SK-N-SH (cell line): ENCODE results near the gene ASMTL. TPM values are rescaled to one million over a fixed set of nuclear protein-coding genes. Genes with fewer than 3 reads are reported as not detected.

Source experiments
- CTCF ChIA-PET: fragments of 300-600, 350-600 bp; formaldehyde crosslinking; extraction: SDS; loops from one replicate; lab custom pipeline; 2021; lab: Yijun Ruan, JAX
- POLR2A ChIA-PET: fragments of 350-600 bp; sonication (Branson Sonifier 250); formaldehyde crosslinking; extraction: SDS; loops from one replicate; lab custom pipeline; 2020; ENCODE audit warnings: antibody characterized with exemption, inconsistent platforms; lab: Yijun Ruan, JAX
- DNase-seq: peaks from one replicate; pipeline ENCODE4 v3.0.0; 2012
- H2AFZ ChIP-seq: fragments of 200-600 bp; sonication (generic); 2 replicates; pipeline ENCODE4 v1.8.1; 2016; ENCODE audit warnings: antibody characterized with exemption, mild to moderate bottlenecking, low read depth
- H3F3A ChIP-seq: fragments of 200-600 bp; sonication (generic); replicated peaks from 2 replicates; pipeline ENCODE3; 2016; ENCODE audit warnings: antibody characterized with exemption, mild to moderate bottlenecking; ENCODE audit not compliant: insufficient read depth
- H3K27ac ChIP-seq, 2 experiments: fragments of 200-500 bp in 1 of 2; fragments of 200-600 bp in 1 of 2; sonication (Bioruptor generic) in 1 of 2; sonication (generic), shearing (Covaris generic) in 1 of 2; 2 replicates each; pipeline versions ENCODE4 v1.5.1 to v1.6.1; 2014 to 2016; ENCODE audit warnings: low read depth in 2 of 2, inconsistent platforms in 1 of 2, low read length in 1 of 2, mild to moderate bottlenecking in 1 of 2, mixed read lengths in 1 of 2
- H3K27me3 ChIP-seq: fragments of 200-600 bp; sonication (generic), shearing (Covaris generic); 2 replicates; pipeline ENCODE4 v1.6.1; 2016; ENCODE audit warnings: mixed run types; ENCODE audit not compliant: insufficient read depth
- H3K36me3 ChIP-seq, 2 experiments: fragments of 200-500 bp in 1 of 2; fragments of 200-600 bp in 1 of 2; sonication (Bioruptor generic) in 1 of 2; sonication (generic) in 1 of 2; replicated peaks in 1 of 2; 2 replicates each; pipeline versions ENCODE3 to v1.5.1; 2014 to 2016; ENCODE audit warnings: low read length in 1 of 2, mild to moderate bottlenecking in 1 of 2; ENCODE audit not compliant: insufficient read depth in 2 of 2, control insufficient read depth in 1 of 2
- H3K4me1 ChIP-seq, 2 experiments: fragments of 200-500 bp in 1 of 2; fragments of 200-600 bp in 1 of 2; sonication (Bioruptor generic) in 1 of 2; sonication (generic), shearing (Covaris generic) in 1 of 2; 2 replicates each; pipeline versions ENCODE4 v1.5.1 to v1.6.1; 2014 to 2016; ENCODE audit warnings: low read depth in 1 of 2, low read length in 1 of 2, mixed run types in 1 of 2; ENCODE audit not compliant: insufficient read depth in 2 of 2, control insufficient read depth in 1 of 2
- H3K4me2 ChIP-seq: fragments of 200-600 bp; sonication (generic), shearing (Covaris generic); 2 replicates; pipeline ENCODE4 v1.6.1; 2017; ENCODE audit warnings: mixed run types
- H3K4me3 ChIP-seq, 2 experiments: fragments of 200-500 bp in 1 of 2; fragments of 200-600 bp in 1 of 2; sonication (Bioruptor generic) in 1 of 2; sonication (generic), shearing (Covaris generic) in 1 of 2; 2 replicates each; pipeline versions ENCODE4 v1.5.1 to v1.8.1; 2014 to 2016; ENCODE audit warnings: low read depth in 2 of 2, inconsistent platforms in 1 of 2, low read length in 1 of 2, mild to moderate bottlenecking in 1 of 2, mixed read lengths in 1 of 2, moderate library complexity in 1 of 2
- H3K79me2 ChIP-seq: fragments of 200-600 bp; sonication (generic); 2 replicates; pipeline ENCODE4 v1.8.1; 2017; ENCODE audit warnings: mild to moderate bottlenecking; ENCODE audit not compliant: insufficient read depth
- H3K9ac ChIP-seq: fragments of 200-600 bp; sonication (generic); 2 replicates; pipeline ENCODE4 v1.6.1; 2017; ENCODE audit warnings: mixed run types
- H3K9me2 ChIP-seq: fragments of 200-600 bp; sonication (generic); 2 replicates; pipeline ENCODE4 v1.6.1; 2017; ENCODE audit warnings: mixed run types
- H3K9me3 ChIP-seq: fragments of 200-600 bp; sonication (generic); 2 replicates; pipeline ENCODE4 v1.6.1; 2017; ENCODE audit warnings: mixed run types, mild to moderate bottlenecking, moderate library complexity
- H4K20me1 ChIP-seq: fragments of 200-600 bp; sonication (generic); 2 replicates; pipeline ENCODE4 v1.6.1; 2017; ENCODE audit warnings: mild to moderate bottlenecking, mixed run types; ENCODE audit not compliant: insufficient read depth
- ELF1 ChIP-seq: IDR thresholded peaks from 2 replicates; pipeline ENCODE4 v1.4.0; 2012
- EZH2phosphoT487 ChIP-seq: fragments of 200-600 bp; sonication (generic); IDR thresholded peaks from 2 replicates; pipeline ENCODE4 v1.6.1; 2017; ENCODE audit warnings: low read depth, mixed run types, mild to moderate bottlenecking, antibody characterized with exemption, moderate library complexity, borderline replicate concordance
- FOSL2 ChIP-seq: IDR thresholded peaks from 2 replicates; pipeline ENCODE4 v1.4.0; 2012; ENCODE audit warnings: low read depth, mild to moderate bottlenecking, moderate library complexity, borderline replicate concordance
- NFIC ChIP-seq: IDR thresholded peaks from 2 replicates; pipeline ENCODE4 v1.4.0; 2012; ENCODE audit warnings: borderline replicate concordance
- POLR2AphosphoS5 ChIP-seq: IDR thresholded peaks from 2 replicates; pipeline ENCODE4 v1.6.1; 2012; ENCODE audit warnings: low read depth, low read length
- REST ChIP-seq: IDR thresholded peaks from 2 replicates; pipeline ENCODE4 v1.6.1; 2012; ENCODE audit warnings: mild to moderate bottlenecking, low read depth, low read length, moderate library complexity
- SIN3A ChIP-seq: IDR thresholded peaks from 2 replicates; pipeline ENCODE4 v1.6.1; 2012; ENCODE audit warnings: low read depth, mild to moderate bottlenecking, low read length, moderate library complexity, borderline replicate concordance
- YY1 ChIP-seq: IDR thresholded peaks from 2 replicates; pipeline ENCODE4 v1.4.0; 2012; ENCODE audit warnings: low read depth, mild to moderate bottlenecking
- WGBS: methylation state at CpG from one replicate; pipeline ENCODE4 v1.1.6; 2017; ENCODE audit warnings: low lambda C conversion rate; 5-methylcytosine and 5-hydroxymethylcytosine counted together
- polyA plus RNA-seq, 3 experiments: library from polyadenylated mRNA; depleted of rRNA; stranded (reverse); fragments of >200 nt; gene quantifications; 2 replicates each; pipeline ENCODE4 v1.2.3, GENCODE V29; 2012

The ASMTL gene
- polyA plus RNA-seq, 1 of the 3 experiments (the other 2 are of a cell fraction), result 37.7 TPM

GRCh38 chrX:1384658-1385252 is 68.0 kb downstream of the ASMTL start:
- peaks cover 51 to 53% of the 10 kb centered on the region in 2 experiments for H3K36me3 ChIP-seq
- DNase-seq, result peak; percentile 21
- POLR2A ChIA-PET, result no interaction called here

GRCh38 chrX:1380672-1381233 is 72.0 kb downstream of the ASMTL start:
- H3K27ac ChIP-seq, result no peak overlapping the region
- peaks cover 41% of the 10 kb centered on the region for H3F3A ChIP-seq
- POLR2A ChIA-PET, result no interaction called here
- DNase-seq, result peak; percentile 51
- TF ChIP-seq YY1, result no peak
- no peak for TF ChIP-seq FOSL2
- no peak for TF ChIP-seq EZH2phosphoT487
- TF ChIP-seq SIN3A, result peak; percentile 70; the same call in 1 of the 2 replicates
- no peak overlapping the region for H3K4me3 ChIP-seq
- H3K79me2 ChIP-seq, result no peaks in the 10 kb centered on the region
- H3K36me3 ChIP-seq, result peaks cover 13% of the 10 kb centered on the region in 2 experiments
- 23% methylated on average over 20 of the region's 20 CpGs for WGBS
- H3K4me1 ChIP-seq, result peaks cover 0 to 3% of the 10 kb centered on the region in 2 experiments; a peak in 1 of 4 replicates
- H4K20me1 ChIP-seq, result peaks cover 32% of the 10 kb centered on the region
- no peak overlapping the region for H3K4me2 ChIP-seq
- CTCF ChIA-PET, result no interaction called here
- no peaks in the 10 kb centered on the region for H3K9me2 ChIP-seq
- no peak overlapping the region for H3K9ac ChIP-seq
- peaks cover 6% of the 10 kb centered on the region for H3K27me3 ChIP-seq
- H2AFZ ChIP-seq, result no peak overlapping the region
- no peaks in the 10 kb centered on the region for H3K9me3 ChIP-seq

More at GRCh38 chrX:1384658-1385252, 68.0 kb downstream of the ASMTL start:
- Histone ChIP-seq H3K27ac (no peak overlapping the region), H3K9me3 (no peaks in the 10 kb centered on the region), H3K9ac (no peak overlapping the region), H2AFZ (no peak overlapping the region), H3K9me2 (no peaks in the 10 kb centered on the region), H3K79me2 (peaks cover 32% of the 10 kb centered on the region), H4K20me1 (peaks cover 72% of the 10 kb centered on the region), H3K4me3 (no peak overlapping the region), H3K4me2 (no peak overlapping the region), H3K4me1 (peaks cover 2 to 5% of the 10 kb centered on the region in 2 experiments; a peak in 2 of 4 replicates), H3K27me3 (no peaks in the 10 kb centered on the region), H3F3A (peaks cover 53% of the 10 kb centered on the region)
- CTCF ChIA-PET, result no interaction called here
- TF ChIP-seq NFIC, result no peak
- no peak for TF ChIP-seq REST
- peak; percentile 55; the same call in 1 of the 2 replicates for TF ChIP-seq POLR2AphosphoS5
- no peak for TF ChIP-seq ELF1
- WGBS, result 94% methylated on average over 18 of the region's 18 CpGs
